ENCODE measurements around the gene CYP8B1.
A peak's percentile ranks its signal among the peaks of the same experiment; 100 is the strongest.

CYP8B1 gene

DNA sequence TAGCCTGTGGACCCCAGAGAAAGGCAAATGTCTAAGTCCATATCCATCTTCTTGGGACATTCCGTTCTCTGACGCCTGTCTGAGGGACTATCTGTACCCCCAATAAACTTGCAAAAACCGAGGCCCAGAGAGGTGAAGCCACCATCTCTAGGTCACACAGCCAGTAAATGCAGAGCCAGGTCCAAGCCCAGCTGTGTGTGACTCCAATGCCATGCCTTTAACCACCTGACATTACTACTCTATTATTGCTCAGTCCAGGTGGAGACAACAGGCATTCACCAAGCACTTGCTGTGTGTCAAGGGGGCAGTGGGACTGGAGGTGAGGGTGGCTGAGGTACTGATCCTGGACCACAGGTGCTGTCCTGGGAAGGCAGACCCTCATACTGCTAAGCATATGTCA, 25.4 kb downstream of the CYP8B1 start:
- DNase-seq: no peak

DNA sequence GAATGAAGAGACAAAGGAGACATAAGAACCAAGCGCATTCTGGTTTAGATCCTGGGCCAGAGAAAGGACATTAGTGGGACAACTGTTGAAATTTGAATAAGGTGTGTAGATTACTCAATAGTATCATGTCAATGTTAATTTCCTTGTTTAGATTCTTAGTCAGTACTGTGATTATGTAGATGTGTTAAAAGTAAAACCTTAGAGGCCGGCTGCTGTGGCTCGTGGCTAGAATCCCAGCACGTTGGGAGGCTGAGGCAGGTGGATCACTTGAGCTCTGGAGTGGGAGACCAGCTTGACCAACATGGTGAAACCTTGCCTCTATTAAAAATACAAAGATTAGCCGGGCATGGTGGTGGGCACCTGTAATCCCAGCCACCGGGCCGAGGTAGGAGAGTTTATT, 26.7 kb downstream of the CYP8B1 start:
- DNase-seq: no peak

DNA sequence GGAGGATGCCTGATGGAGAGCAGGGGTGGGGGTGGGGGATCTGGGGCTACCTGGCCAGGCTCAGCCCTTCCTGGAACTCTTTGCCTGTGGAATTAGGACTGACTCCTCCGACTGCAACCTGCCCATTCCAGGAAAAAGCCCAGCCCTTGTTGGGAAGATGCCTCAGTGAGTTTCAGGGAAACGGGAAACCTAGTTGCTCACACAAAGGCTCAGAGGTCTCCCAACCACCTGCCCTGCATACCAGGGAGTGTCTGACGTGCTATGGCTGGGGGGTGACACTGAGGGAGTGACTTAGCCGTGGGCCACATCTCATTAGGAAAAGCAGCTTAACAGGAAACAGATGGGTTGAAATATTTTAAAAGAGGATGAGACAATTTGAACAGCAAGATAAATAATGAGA, 27.9 kb downstream of the CYP8B1 start:
- DNase-seq: no peak

DNA sequence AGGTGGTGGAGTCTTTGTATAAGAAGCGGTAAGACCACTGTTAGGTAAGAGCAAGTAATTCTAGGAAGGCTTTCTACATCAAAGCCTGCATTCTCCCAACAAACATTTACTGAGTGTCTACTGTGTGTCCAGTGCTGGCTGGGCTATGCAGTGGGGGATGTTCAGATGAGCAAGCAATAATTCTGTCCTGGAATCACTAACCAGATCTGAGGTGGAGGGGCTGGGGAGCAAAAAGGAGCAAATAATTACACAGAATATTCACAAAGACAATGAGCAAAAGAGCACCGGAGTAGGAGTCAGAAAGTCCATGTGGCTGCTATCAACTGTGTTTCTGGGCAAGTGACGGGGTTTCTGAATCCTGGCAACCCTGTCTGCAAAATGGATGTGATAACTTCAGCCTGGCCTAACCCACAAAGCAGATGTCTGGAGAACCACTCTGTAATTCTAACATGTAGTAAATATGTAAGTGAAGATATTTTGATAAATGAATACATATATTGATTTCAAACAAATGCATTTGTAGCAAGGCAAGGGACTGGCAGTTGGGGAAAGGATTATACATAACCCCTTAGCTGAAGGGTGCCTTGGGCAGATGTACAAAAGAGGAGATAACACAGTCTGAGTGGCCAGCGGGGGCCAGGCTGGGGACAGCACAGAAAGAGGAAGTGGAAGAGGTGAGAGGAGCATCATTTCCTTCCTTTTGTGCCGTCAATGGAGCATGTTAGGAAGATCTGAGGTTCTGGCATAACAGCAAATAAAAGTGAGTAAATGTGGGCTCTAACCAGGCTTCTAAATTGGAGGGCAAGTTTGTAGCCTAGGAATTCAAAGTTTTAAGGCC, 28.8 kb downstream of the CYP8B1 start:
- DNase-seq: no peak

DNA sequence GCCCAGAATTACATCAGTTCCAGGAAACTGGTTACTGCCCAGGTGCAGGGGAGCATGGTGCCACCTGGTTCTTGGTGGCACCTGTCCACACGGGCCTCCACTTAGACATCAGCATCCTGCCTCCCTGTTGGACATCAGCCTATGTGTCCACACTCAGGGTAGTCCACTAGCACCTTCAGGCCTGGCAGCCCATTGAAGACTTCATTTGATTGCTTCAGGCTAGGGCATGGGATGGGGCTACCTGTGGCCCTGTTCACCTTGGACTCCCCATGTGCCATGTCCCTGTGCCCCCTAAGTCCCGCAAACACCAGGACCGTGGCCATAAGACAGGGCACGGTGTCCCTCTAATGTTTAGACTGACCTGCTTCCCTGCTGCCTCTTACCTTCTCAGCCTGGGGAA, 30.9 kb downstream of the CYP8B1 start:
- DNase-seq: no peak

DNA sequence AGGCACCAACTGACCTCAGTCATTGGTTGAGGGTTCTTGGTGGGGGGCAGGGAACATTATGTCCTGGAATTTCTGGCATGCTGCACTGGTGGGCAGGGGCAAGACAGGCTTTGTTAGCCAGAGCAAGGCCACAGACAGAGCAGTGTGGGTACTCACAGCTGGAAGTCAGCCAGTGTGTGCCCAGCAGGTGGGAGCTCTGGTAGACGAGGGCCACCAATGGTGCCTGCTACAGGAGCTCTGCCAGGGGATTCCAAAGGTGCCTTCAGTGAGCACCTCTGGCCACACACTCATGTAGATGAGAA, 31.3 kb downstream of the CYP8B1 start:
- no peak for DNase-seq

DNA sequence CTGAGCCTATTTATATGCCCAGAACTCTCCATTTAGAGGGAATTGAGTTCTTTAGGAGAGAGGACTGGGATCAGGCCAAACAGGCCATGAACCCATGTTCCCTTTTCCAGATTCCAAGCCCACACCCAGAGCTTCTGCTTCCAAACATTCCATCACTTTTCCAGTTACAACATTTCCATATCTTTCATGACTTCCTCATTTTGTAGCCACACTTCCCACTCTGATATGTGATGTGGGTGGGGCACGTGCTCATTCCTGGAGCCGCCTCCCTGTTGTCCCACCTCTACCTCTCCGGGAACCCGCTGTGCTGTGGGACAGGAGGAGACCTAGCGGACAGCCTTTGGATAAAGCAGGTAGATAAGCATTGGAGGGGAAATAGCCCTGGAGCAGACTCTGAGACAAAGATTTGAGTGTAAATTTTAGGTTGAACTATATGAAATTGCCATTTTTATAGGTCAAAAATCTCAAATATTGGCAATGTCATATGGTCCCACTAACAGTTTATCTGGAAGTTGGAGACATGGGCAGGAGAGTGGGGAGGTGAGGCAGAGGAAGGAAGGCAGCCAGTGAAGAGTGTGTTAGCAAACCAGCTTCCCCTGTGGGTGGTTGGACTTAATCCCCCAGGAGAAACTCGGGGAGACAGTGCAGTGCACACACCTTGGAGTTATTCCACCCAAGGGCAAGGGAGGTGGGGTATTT, 31.8 kb downstream of the CYP8B1 start:
- DNase-seq: no peak

DNA sequence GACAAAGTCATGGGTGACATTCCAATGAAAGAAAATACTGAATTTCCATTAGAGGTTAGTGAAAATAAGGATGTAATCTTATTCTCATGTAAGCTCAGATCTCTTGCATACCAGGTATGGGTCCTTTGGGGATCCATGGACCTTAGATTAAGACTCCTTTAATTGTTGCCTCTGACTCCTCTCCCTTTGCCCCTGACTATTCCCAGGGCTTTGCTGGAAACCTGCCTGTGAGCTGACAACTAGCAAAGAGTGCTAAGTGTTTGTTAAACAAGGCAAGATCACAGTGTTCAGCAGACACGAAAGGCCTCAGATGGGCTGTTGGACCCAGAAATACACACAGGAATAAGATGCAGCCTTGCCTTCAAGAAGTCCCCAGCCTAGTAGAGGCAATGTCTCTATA, 34.3 kb downstream of the CYP8B1 start:
- DNase-seq: no peak

DNA sequence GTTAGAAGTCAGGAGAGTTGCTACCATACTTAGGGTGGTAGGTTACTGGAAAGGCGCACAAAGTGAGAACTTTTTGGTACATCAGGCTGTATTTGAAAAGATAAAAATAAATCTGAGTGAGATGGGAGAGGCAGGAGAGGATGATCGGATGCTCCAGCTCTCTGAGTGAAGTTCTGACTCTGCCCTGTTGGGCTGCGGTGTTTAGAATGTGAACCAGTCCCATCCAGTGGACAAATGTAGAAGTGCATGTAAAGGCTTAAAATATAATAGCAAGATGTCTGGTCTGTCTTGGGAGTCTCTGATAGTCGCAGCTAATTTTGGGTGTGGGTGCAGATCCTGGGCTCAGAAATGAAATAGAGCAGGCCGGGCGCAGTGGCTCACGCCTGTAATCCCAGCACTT, 36.1 kb downstream of the CYP8B1 start:
- no peak for DNase-seq

DNA sequence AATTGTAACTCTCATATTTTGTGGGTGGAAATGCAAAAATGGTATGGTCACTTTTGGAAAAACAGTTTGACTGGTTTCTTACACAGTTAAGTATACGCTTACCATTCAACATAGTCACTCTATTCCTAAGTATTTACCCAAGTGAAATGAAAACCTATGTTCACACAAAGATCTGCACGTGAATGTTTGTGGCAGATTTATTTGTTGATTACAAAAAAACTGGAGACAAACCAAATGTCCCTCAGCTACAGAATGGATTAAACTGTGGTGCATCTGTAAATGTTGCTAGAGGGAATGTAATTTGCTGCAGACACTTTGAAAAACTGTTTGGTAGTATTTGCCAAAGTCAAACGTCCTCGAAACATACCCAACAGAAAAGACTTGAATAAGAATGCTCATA, 37.1 kb downstream of the CYP8B1 start:
- no peak for DNase-seq

DNA sequence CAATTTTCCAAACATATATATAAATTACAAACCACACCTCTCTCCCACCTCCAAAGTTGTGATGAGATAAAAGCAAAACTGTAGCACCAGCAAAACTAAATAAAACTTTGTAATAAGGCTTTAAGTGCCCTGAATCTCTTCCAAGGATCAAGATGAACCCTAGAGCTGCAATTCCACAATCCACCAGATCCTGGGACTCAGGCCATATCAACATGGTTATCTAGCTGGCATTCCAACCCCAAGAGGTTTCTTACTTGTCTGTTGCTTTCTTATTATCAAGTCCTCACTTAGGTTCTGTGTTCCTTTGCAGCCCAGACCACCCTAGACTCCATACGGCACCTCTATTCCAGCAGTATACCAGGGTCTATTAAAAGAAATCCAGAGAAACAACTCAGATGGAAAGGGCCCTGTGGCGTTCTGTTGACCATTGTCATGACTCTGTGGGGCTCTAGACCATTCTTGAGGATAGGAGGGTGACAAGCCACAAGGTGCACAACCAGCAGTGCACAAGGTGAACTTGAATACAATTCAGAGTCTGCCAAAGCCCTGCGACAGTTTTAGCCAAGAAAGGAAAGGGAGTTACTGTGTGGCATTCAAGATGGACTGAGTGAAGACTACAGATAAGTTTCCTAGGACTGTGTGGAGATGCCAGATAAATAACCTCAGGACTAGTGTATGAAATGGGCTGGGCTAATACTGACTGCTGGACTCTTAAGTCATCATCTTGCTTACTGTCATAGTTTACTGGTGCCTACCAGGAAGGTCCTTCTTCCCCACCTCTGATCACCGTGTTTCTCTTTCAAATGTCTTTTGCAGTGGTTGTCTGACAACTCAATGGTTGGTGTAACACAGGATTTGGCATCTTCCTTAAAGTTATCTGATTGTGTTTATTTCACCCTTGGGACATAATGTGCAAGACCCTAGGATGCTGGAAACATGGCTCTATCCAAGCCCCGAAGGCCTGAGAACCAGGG, 39.2 kb downstream of the CYP8B1 start:
- DNase-seq: no peak

DNA sequence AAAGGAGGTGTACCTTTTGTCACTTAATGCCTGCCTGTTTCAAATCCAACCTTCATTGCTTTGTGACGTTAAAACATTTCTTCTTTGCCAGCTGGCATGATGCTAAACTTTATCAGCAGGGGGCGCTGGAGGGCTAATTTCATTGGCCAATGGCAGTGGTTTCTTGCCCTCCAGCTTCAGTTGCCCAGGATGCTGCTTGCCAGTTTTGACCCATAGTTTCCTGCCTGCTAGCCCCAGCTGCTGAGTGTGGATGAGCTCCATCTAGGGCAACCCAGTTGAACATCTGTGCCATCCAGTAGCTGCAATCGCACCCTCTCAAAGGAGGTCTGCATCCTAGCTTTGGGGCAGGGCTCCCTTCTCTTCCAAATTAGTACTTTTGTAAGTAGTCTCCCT, 44.4 kb downstream of the CYP8B1 start:
- DNase-seq: peak; percentile 46

DNA sequence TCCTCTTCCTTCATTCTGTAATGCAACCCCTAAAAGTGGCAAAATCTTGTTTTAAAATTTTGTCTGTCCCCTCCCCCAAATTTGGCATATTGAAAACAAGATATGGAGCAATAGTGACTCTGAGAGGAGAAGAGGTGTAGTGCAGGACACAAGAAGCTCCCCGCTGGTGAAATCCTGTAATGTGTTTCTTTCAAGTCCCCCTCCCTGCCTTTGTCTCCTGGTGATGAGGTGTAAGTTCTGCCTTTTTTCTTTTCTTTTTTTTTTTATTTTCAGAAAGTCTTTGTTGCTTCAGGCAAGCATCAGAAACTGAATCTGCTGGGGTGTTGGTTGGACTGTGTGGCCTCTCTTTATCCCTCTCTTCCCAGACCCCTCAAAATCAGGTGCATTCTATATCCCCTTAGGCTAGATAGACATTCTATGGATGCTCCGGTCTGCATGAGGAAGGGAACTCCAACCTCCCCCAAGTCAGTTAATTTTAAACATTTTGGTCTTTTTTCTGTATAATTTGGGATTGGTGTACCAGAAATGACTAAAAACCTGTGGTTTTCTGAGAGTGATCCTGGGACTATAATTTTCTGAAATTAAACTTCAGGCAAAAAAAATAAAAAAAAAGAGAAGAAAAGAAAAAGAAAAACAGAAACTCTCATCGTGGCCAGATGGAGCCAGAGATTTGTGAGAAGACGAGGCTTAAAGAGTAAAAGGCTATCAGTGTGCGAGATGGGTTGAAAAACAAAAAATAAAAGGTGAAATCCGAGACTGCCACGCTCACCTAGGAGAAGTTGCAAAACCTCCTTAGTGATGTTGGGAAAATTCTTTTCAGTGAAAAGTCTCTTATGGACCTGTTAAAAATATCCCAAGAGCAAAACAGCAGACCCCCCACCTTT, 45.0 kb downstream of the CYP8B1 start:
- no peak for DNase-seq

DNA sequence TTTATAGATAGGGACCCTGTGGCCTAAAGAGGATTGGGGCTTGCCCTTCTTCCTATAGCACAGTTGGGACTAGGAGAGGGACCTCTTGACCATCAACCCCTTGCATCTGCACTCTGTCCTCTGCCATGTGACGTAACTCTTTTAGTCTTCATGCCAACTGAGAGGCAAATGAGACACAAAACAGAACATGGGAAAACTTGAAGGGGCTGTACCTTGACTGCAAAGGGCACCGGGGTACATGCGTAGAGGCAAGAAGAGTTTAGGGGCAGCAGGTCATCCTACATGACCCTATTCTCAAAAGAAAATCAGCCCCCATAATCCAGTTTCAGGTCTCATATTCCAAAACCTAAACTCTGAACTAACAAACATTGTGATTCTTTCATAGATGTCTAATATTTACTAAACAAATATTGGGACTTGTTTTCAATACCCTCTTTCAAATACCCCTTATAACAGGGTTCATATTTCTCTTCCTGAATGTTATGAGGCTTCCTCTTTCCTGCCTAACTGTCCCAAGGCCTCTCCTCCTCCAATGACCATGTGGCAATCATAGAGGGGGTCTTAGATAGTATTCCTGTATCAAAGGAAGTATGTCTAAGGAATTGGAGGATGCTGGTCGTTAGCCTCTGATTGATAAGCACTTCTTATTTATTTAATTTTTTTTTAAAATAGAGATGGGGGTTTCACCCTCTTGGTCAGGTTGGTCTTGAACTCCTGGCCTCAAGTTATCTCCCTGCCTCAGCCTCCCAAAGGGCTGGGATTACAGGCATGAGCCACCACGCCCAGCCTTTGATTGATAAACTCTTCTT, 45.8 kb downstream of the CYP8B1 start:
- DNase-seq: no peak

DNA sequence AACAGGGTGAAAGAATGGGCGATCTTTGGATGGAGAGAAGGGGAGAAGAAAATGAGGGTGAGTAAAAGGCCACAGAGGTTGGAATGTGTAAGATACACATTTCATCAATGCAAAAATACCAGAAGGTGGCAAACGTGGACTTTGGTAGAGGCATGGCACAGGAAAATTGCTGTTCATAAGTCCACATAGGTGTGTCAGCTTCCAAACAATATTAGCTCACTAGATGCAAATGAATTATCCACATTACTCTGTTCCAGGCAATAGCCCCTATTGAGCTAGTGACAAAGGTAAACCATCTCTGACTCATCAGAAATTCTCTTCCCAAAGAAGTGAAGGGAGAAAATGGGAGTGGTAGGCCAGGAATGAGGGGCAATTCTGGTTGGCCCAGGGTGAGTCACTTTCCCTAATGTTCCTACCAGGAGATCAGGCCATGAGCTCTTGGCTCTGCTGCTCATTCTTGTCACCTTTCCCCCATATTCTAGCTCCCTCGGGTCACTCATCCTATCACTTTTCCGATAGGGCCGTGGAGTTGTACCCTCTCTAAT, 46.5 kb downstream of the CYP8B1 start:
- no peak for DNase-seq

DNA sequence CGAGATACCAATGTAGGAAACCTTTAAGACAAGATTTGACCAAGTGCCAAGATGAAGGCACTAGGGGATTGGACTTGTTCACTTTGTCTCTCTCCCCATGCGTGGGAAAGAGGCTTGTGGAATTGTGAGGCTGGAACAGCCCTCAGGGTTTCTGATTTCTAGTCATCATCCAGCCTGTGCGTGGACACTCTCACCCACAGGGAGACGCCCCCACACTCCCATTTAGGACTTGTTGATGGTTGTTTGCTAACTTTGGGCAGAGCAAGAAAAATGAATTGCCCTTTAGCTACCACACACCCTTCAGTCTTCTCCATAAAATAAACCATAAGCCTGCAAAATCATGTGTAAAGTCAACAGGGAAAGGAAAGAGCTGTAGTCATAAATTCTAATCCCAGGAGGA, 48.0 kb downstream of the CYP8B1 start:
- no peak for DNase-seq

DNA sequence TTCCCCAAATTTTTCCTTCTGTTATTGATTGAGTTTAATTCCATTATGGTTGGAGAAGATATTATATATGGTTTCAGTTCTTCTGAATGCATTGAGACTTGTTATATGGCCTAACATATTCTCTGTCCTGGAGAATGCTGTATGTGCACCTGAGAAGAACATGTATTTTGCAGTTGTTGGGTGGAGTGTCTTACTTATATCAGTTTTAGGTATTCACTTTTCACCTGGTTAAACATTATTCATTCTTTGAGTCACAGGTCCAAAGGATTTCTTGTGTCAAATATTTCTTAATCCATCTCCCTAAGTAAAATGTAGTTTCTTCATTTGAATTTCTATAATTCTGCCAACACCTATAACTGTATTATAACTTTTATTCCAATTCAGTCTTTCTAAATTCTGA, 48.7 kb downstream of the CYP8B1 start:
- no peak for DNase-seq

DNA sequence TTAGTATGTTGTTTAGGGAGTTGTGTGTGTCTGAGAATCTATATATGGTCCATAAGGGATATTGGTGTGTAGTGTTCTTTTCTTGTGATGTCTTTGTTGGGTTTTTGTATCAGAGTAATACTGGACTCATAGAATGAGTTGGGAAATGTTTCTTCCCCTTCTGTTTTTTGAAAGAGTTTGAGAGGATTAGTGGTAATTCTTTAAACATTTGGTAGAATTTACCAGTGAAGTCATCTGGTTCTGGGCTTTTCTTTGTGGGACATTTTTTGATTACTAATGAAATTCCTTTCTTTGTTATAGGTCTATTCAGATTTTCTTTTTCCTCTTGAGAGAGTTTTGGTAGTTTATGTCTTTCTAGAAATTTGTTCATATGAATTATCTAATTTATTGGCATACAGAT, 49.5 kb downstream of the CYP8B1 start:
- no peak for DNase-seq

DNA sequence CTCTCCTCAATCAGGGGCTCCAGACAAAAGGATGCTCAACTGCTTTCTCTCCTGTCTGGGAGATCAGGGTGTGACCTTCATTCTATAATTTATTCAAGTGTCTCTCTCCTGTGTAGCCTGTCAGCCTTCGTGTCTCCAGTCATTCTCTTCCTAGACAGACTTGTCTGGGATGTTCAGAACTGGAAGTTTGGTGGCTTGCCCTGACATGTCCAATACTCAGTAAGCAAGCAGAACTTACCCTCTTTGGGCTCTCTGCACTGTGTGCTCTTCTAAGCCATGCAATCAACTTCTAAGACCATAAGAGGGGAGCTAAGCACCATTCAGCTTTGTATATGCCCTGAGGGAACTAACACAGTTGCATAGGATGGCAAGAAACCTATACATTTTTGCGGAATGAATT, 52.3 kb downstream of the CYP8B1 start:
- DNase-seq: no peak

DNA sequence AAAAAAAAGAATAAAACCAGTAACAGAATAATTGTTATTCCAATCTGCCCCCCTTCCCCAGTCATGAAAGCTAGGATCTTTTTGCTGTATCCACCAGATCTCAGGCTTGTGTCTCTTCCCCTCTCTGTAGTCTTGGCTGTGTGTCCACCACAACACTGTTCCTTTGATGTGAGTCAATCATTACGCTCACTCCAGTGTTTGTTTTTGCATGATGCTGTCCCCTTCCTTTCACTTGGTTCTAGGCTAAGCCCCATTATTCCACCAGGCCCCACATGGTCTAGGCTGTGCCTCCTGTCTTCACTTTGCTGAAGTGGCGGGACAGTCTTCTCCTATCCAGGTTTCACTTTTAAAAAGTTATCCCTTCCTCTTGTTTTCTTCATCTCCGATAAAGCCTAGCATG, 52.9 kb downstream of the CYP8B1 start:
- DNase-seq: no peak

All from activated effector memory CD4-positive, alpha-beta T cell treated with Interleukin-2 at 50 U/mL for 16 hours (primary cell).